Fibroblast of lung (primary cell): Measurements from ENCODE around the gene ADAMTSL1. TPM values are rescaled to one million over a fixed set of nuclear protein-coding genes. Genes with fewer than 3 reads are reported as not detected.

ENCODE experiments used
- DNase-seq, 2 donors: peaks; one replicate each; pipeline versions ENCODE4 v3.0.0 to v3.0.0-alpha.2; 2010; ENCODE audit warnings: low read depth in 2 of 2
- H2AFZ ChIP-seq: 2 replicates; pipeline ENCODE4 v1.5.1; 2012; ENCODE audit warnings: low read length, control low read depth, inconsistent platforms
- H3K27ac ChIP-seq: 2 replicates; pipeline ENCODE4 v1.5.1; 2011; ENCODE audit warnings: low read length, control low read depth; ENCODE audit not compliant: insufficient read depth
- H3K27me3 ChIP-seq: 2 replicates; pipeline ENCODE4 v1.5.1; 2011; ENCODE audit warnings: mild to moderate bottlenecking, low read length; ENCODE audit not compliant: control insufficient read depth, insufficient read depth
- H3K36me3 ChIP-seq: 2 replicates; pipeline ENCODE4 v1.5.1; 2011; ENCODE audit warnings: low read length; ENCODE audit not compliant: control insufficient read depth, insufficient read depth
- H3K4me1 ChIP-seq: 2 replicates; pipeline ENCODE4 v1.5.1; 2011; ENCODE audit warnings: low read length; ENCODE audit not compliant: control insufficient read depth, insufficient read depth; ENCODE audit errors: extremely low read depth
- H3K4me2 ChIP-seq: 2 replicates; pipeline ENCODE4 v1.5.1; 2011; ENCODE audit warnings: low read length, control low read depth; ENCODE audit not compliant: insufficient read depth; ENCODE audit errors: extremely low read depth
- H3K4me3 ChIP-seq, 4 experiments: fragments of 200-600 bp in 1 of 4; sonication (generic) in 1 of 4; replicated peaks in 1 of 4; 2 replicates each; pipeline ENCODE4 v1.5.1; 2011 to 2016; ENCODE audit warnings: low read length in 4 of 4, low read depth in 3 of 4, mild to moderate bottlenecking in 3 of 4, control low read depth in 2 of 4, inconsistent platforms in 1 of 4, mixed read lengths in 1 of 4; ENCODE audit not compliant: insufficient read depth in 1 of 4; ENCODE audit errors: control extremely low read depth in 1 of 4
- H3K79me2 ChIP-seq: 2 replicates; pipeline ENCODE4 v1.5.1; 2012; ENCODE audit warnings: mild to moderate bottlenecking, low read length, inconsistent platforms; ENCODE audit not compliant: control insufficient read depth, insufficient read depth
- H3K9ac ChIP-seq: 2 replicates; pipeline ENCODE4 v1.5.1; 2011; ENCODE audit warnings: mild to moderate bottlenecking, low read length, control low read depth; ENCODE audit not compliant: insufficient read depth
- H3K9me3 ChIP-seq: 2 replicates; pipeline ENCODE4 v1.5.1; 2012; ENCODE audit warnings: low read depth, low read length; ENCODE audit not compliant: control insufficient read depth, insufficient read depth
- H4K20me1 ChIP-seq: 2 replicates; pipeline ENCODE4 v1.5.1; 2011; ENCODE audit warnings: low read length; ENCODE audit not compliant: control insufficient read depth, insufficient read depth; ENCODE audit errors: extremely low read depth
- CTCF ChIP-seq, 2 donors: IDR thresholded peaks in 1 of 2; conservative IDR thresholded peaks in 1 of 2; 1 replicate in 1 of 2; 2 replicates in 1 of 2; pipeline ENCODE4 v1.5.1; 2011 to 2012; ENCODE audit warnings: low read length in 2 of 2, control low read depth in 1 of 2, inconsistent platforms in 1 of 2, low read depth in 1 of 2, mild to moderate bottlenecking in 1 of 2
- EZH2 ChIP-seq: IDR thresholded peaks from 2 replicates; pipeline ENCODE4 v1.5.1; 2012; ENCODE audit warnings: low read length, control low read depth, mild to moderate bottlenecking; ENCODE audit errors: missing control alignments
- polyA plus RNA-seq, 2 donors: library from polyadenylated mRNA; depleted of rRNA in 1 of 2; stranded (reverse) in 1 of 2; unstranded in 1 of 2; fragments of >200 nt; gene quantifications; 2 replicates each; pipeline ENCODE4 v1.2.1, GENCODE V29; 2011 to 2012; ENCODE audit warnings: missing spikeins in 1 of 2
- total RNA-seq: library from RNA; depleted of rRNA; stranded (reverse); fragments of >200 nt; gene quantifications from 2 replicates; pipeline ENCODE4 v1.2.1, GENCODE V29; 2014

The ADAMTSL1 gene
- total and polyA plus RNA-seq, 2 donors (not counting 1 experiment from before 2014, with no cell fraction given), result 19.3 to 27.9 TPM

- no peak overlapping the region for H3K4me2 ChIP-seq
- H3K4me1 ChIP-seq, result no peaks in the 10 kb centered on the region
- no peak overlapping the region for H2AFZ ChIP-seq
- H3K36me3 ChIP-seq, result no peaks in the 10 kb centered on the region
- H3K79me2 ChIP-seq, result no peaks in the 10 kb centered on the region
- no peak overlapping the region for H3K27ac ChIP-seq
- TF ChIP-seq CTCF (conservative IDR thresholded peaks at IDR 0.05 in 1 of 2, IDR thresholded peaks at IDR 0.05 in 1 of 2; ENCODE audit: low read depth in 1 of 2, low read length in 2 of 2), result no peak
- no peak for TF ChIP-seq EZH2
- no peaks in the 10 kb centered on the region for H3K9me3 ChIP-seq
- no peak overlapping the region for H3K9ac ChIP-seq
- no peak overlapping the region for H3K4me3 ChIP-seq
- no peaks in the 10 kb centered on the region for H4K20me1 ChIP-seq
- DNase-seq, result peak in 1 of 2 donors; percentile 29
- no peaks in the 10 kb centered on the region for H3K27me3 ChIP-seq
Measured at GRCh38 chr9:18580151-18580550, 106.2 kb downstream of the ADAMTSL1 start.

GRCh38 chr9:18585996-18586395 is 112.0 kb downstream of the ADAMTSL1 start:
- H4K20me1 ChIP-seq, result no peaks in the 10 kb centered on the region
- H3K36me3 ChIP-seq, result no peaks in the 10 kb centered on the region
- H3K9ac ChIP-seq, result no peak overlapping the region
- H3K27me3 ChIP-seq, result no peaks in the 10 kb centered on the region
- no peaks in the 10 kb centered on the region for H3K79me2 ChIP-seq
- peak in 1 of 2 donors; percentile 56 for DNase-seq
- H3K4me1 ChIP-seq, result no peaks in the 10 kb centered on the region
- H3K4me3 ChIP-seq, result no peak overlapping the region
- no peak overlapping the region for H3K4me2 ChIP-seq
- no peak overlapping the region for H3K27ac ChIP-seq
- H3K9me3 ChIP-seq, result no peaks in the 10 kb centered on the region
- H2AFZ ChIP-seq, result no peak overlapping the region
- TF ChIP-seq CTCF (conservative IDR thresholded peaks at IDR 0.05 in 1 of 2, IDR thresholded peaks at IDR 0.05 in 1 of 2; ENCODE audit: low read depth in 1 of 2, low read length in 2 of 2) (no peak), EZH2 (no peak)

- no peak overlapping the region for H2AFZ ChIP-seq
- H4K20me1 ChIP-seq, result no peaks in the 10 kb centered on the region
- peak in 1 of 2 donors; percentile 88 for DNase-seq
- H3K27me3 ChIP-seq, result no peaks in the 10 kb centered on the region
- no peaks in the 10 kb centered on the region for H3K79me2 ChIP-seq
- no peaks in the 10 kb centered on the region for H3K4me1 ChIP-seq
- no peak for TF ChIP-seq EZH2
- TF ChIP-seq CTCF (conservative IDR thresholded peaks at IDR 0.05 in 1 of 2, IDR thresholded peaks at IDR 0.05 in 1 of 2; ENCODE audit: low read depth in 1 of 2, low read length in 2 of 2), result no peak
- no peaks in the 10 kb centered on the region for H3K9me3 ChIP-seq
- no peak overlapping the region for H3K27ac ChIP-seq
- H3K4me2 ChIP-seq, result no peak overlapping the region
- H3K9ac ChIP-seq, result no peak overlapping the region
- H3K4me3 ChIP-seq, result no peak overlapping the region
- H3K36me3 ChIP-seq, result no peaks in the 10 kb centered on the region
Measured at GRCh38 chr9:18588002-18588401, 114.0 kb downstream of the ADAMTSL1 start.
